B cell (primary cell): ENCODE results near the gene NRAP. TPM values are rescaled to one million over a fixed set of nuclear protein-coding genes. Genes with fewer than 3 reads are reported as not detected.

Experiments
- ATAC-seq: fragments of 200-7000 bp; cut with Tn5 transposase; one replicate; pipeline ENCODE4 v1.10.0; 2021; ENCODE audit warnings: low read depth, mild to moderate bottlenecking, moderate number of reproducible peaks, moderate library complexity
- CTCF ChIA-PET: fragments of 350-600 bp; sonication (Branson Sonifier 250); formaldehyde crosslinking; loops from one replicate; lab custom pipeline; 2021; ENCODE audit warnings: antibody characterized with exemption, inconsistent platforms; lab: Charles Lee
- POLR2A ChIA-PET: fragments of 350-600 bp; sonication (Branson Sonifier 250); formaldehyde crosslinking; loops from one replicate; lab custom pipeline; 2021; ENCODE audit warnings: antibody characterized with exemption; lab: Charles Lee
- DNase-seq: peaks from one replicate; pipeline ENCODE4 v3.0.0; 2013
- H2AFZ ChIP-seq: 2 replicates; pipeline ENCODE4 v1.6.1; 2012; ENCODE audit warnings: mild to moderate bottlenecking, low read depth, low read length; ENCODE audit not compliant: insufficient read depth, poor library complexity, severe bottlenecking
- H3K27ac ChIP-seq, 2 donors: 1 replicate in 1 of 2; 2 replicates in 1 of 2; pipeline ENCODE4 v1.5.1; 2012 to 2013; ENCODE audit warnings: low read length in 2 of 2, mild to moderate bottlenecking in 2 of 2, moderate library complexity in 1 of 2
- H3K27me3 ChIP-seq, 4 experiments: fragments of 200-600 bp in 1 of 4; sonication (generic) in 1 of 4; replicated peaks in 1 of 4; 1 replicate in 2 of 4; 2 replicates in 2 of 4; pipeline versions ENCODE4 v1.6.1 to v1.7.0; 2013 to 2016; ENCODE audit warnings: low read length in 3 of 4, mild to moderate bottlenecking in 2 of 4, mixed read lengths in 1 of 4, moderate library complexity in 1 of 4; ENCODE audit not compliant: insufficient read depth in 4 of 4, control insufficient read depth in 3 of 4; ENCODE audit errors: control extremely low read depth in 1 of 4
- H3K36me3 ChIP-seq, 2 experiments: replicated peaks in 1 of 2; 1 replicate in 1 of 2; 2 replicates in 1 of 2; pipeline versions ENCODE4 v1.6.1 to v1.7.1; 2013; ENCODE audit warnings: low read length in 1 of 2; ENCODE audit not compliant: insufficient read depth in 2 of 2, control insufficient read depth in 1 of 2; ENCODE audit errors: control extremely low read depth in 1 of 2, extremely low read depth in 1 of 2
- H3K4me1 ChIP-seq, 2 donors: fragments of 200-600 bp in 1 of 2; sonication (generic) in 1 of 2; 1 replicate in 1 of 2; 2 replicates in 1 of 2; pipeline versions ENCODE4 v1.5.1 to v1.6.1; 2013 to 2017; ENCODE audit warnings: low read length in 2 of 2; ENCODE audit not compliant: control insufficient read depth in 2 of 2, insufficient read depth in 2 of 2
- H3K4me2 ChIP-seq: replicated peaks from 2 replicates; pipeline ENCODE3; 2012; ENCODE audit warnings: mild to moderate bottlenecking, low read depth, low read length; ENCODE audit not compliant: poor library complexity, severe bottlenecking
- H3K4me3 ChIP-seq, 5 experiments: fragments of 200-600 bp in 1 of 5; sonication (generic) in 1 of 5; 1 replicate in 3 of 5; 2 replicates in 2 of 5; pipeline versions ENCODE4 v1.5.1 to v1.7.0; 2011 to 2016; ENCODE audit warnings: low read length in 4 of 5, mild to moderate bottlenecking in 4 of 5, low read depth in 2 of 5, control low read depth in 1 of 5, moderate library complexity in 1 of 5; ENCODE audit not compliant: insufficient read depth in 1 of 5; ENCODE audit errors: control extremely low read depth in 1 of 5, extremely low read depth in 1 of 5
- H3K79me2 ChIP-seq: fragments of 200-600 bp; sonication (generic); one replicate; pipeline ENCODE4 v1.6.0; 2016; ENCODE audit warnings: low read length; ENCODE audit not compliant: control insufficient read depth, insufficient read depth
- H3K9ac ChIP-seq: fragments of 200-600 bp; sonication (generic); 2 replicates; pipeline ENCODE4 v1.6.1; 2017; ENCODE audit warnings: mild to moderate bottlenecking, low read length, moderate library complexity
- H3K9me3 ChIP-seq, 3 donors: one replicate each; pipeline versions ENCODE4 v1.6.1 to v1.7.1; 2013; ENCODE audit warnings: low read length in 2 of 3; ENCODE audit not compliant: control insufficient read depth in 2 of 3, insufficient read depth in 1 of 3; ENCODE audit errors: control extremely low read depth in 1 of 3
- H4K20me1 ChIP-seq: 2 replicates; pipeline ENCODE4 v1.6.0; 2012; ENCODE audit warnings: mild to moderate bottlenecking, low read length; ENCODE audit not compliant: insufficient read depth, control insufficient read depth, poor library complexity, severe bottlenecking
- H3K27ac Mint-ChIP-seq: one replicate; pipeline ENCODE4 v1.8.0; 2021; ENCODE audit warnings: mixed read lengths
- H3K27me3 Mint-ChIP-seq: one replicate; pipeline ENCODE4 v1.8.0; 2021; ENCODE audit warnings: mixed read lengths
- H3K4me1 Mint-ChIP-seq: one replicate; pipeline ENCODE4 v1.8.0; 2021; ENCODE audit warnings: mixed read lengths
- H3K4me3 Mint-ChIP-seq: one replicate; pipeline ENCODE4 v1.8.0; 2021; ENCODE audit warnings: mixed read lengths
- H3K9me3 Mint-ChIP-seq: one replicate; pipeline ENCODE4 v1.8.0; 2022; ENCODE audit warnings: mixed read lengths; ENCODE audit not compliant: insufficient read depth
- CTCF ChIP-seq: fragments of 200-600 bp; IDR thresholded peaks from one replicate; pipeline ENCODE4 v1.8.0; 2022; ENCODE audit warnings: antibody characterized with exemption, mild to moderate bottlenecking
- EZH2 ChIP-seq: IDR thresholded peaks from 2 replicates; pipeline ENCODE4 v1.6.1; 2012; ENCODE audit warnings: borderline replicate concordance, low read depth, mild to moderate bottlenecking, moderate library complexity, low read length; ENCODE audit not compliant: insufficient read depth, poor library complexity, severe bottlenecking
- WGBS: methylation state at CpG from one replicate; pipeline ENCODE4 v1.1.5; 2013; ENCODE audit warnings: missing lambda C conversion rate; ENCODE audit not compliant: insufficient coverage; 5-methylcytosine and 5-hydroxymethylcytosine counted together
- intact Hi-C: fragments of 100-400 bp; cut with micrococcal nuclease; formaldehyde crosslinking; loops from one replicate; pipeline ENCODE4 v1.10.0; 2022
- polyA plus RNA-seq: library from polyadenylated mRNA; depleted of rRNA; stranded (reverse); fragments of >200 nt; gene quantifications from 2 replicates; pipeline ENCODE4 v1.2.3, GENCODE V29; 2012
- total RNA-seq, 2 donors: library from RNA; stranded (reverse); fragments of 120-200 nt in 1 of 2; gene quantifications; 1 replicate in 1 of 2; 2 replicates in 1 of 2; pipeline versions ENCODE4 v1.2.3 to v1.2.4, GENCODE V29; 2013 to 2022

The NRAP gene
- total and polyA plus RNA-seq, 2 donors (not counting 1 experiment from before 2014, with no cell fraction given): not detected

- H3K4me1 ChIP-seq: no peaks in the 10 kb centered on the region
- H3K27ac ChIP-seq: no peak overlapping the region
- no peak overlapping the region for H3K9ac ChIP-seq
- peaks cover 13 to 24% of the 10 kb centered on the region in 2 experiments for H3K36me3 ChIP-seq
- DNase-seq: no peak
- no peak overlapping the region for H3K4me2 ChIP-seq
- Mint-ChIP-seq H3K27ac (no peak overlapping the region), H3K4me1 (peaks cover 16% of the 10 kb centered on the region), H3K27me3 (no peaks in the 10 kb centered on the region), H3K9me3 (peaks cover 20% of the 10 kb centered on the region), H3K4me3 (no peak overlapping the region)
- H3K79me2 ChIP-seq: peaks cover 86% of the 10 kb centered on the region
- CTCF ChIA-PET: interaction anchor here (1.5 kb wide), 1 partner anchor 12 kb away, joined by 3 read pairs; no protein-coding TSS in a partner anchor
- H3K4me3 ChIP-seq: no peak overlapping the region
- peaks cover 13 to 44% (median 31%) of the 10 kb centered on the region in 3 donors for H3K9me3 ChIP-seq
- no peak for TF ChIP-seq CTCF
- TF ChIP-seq EZH2: no peak
- peaks cover 51% of the 10 kb centered on the region for H4K20me1 ChIP-seq
- H2AFZ ChIP-seq: no peak overlapping the region
- H3K27me3 ChIP-seq: no peaks in the 10 kb centered on the region
- ATAC-seq: no peak
- POLR2A ChIA-PET: interaction anchor here (0.8 kb wide), 1 partner anchor 12 kb away, joined by 3 read pairs; no protein-coding TSS in a partner anchor
- 75% methylated on average over 2 of the region's 2 CpGs for WGBS
- intact Hi-C loops: no loop called here
Measured at GRCh38 chr10:113691381-113691780, 27.5 kb upstream of the NRAP start.

- DNase-seq (no peak), ATAC-seq (no peak)
- intact Hi-C loops: no loop called here
- no CpG with 5 or more reads among the region's 3 CpGs for WGBS
- Mint-ChIP-seq H3K27me3 (no peaks in the 10 kb centered on the region), H3K9me3 (peaks cover 21% of the 10 kb centered on the region), H3K4me3 (no peak overlapping the region), H3K27ac (no peak overlapping the region), H3K4me1 (peaks cover 21% of the 10 kb centered on the region)
- peaks cover 13 to 50% (median 31%) of the 10 kb centered on the region in 3 donors for H3K9me3 ChIP-seq
- peaks cover 13 to 24% of the 10 kb centered on the region in 2 experiments for H3K36me3 ChIP-seq
- H4K20me1 ChIP-seq: peaks cover 44% of the 10 kb centered on the region
- H3K79me2 ChIP-seq: peaks cover 87% of the 10 kb centered on the region
- H3K4me2 ChIP-seq: no peak overlapping the region
- H3K9ac ChIP-seq: no peak overlapping the region
- no peaks in the 10 kb centered on the region for H3K27me3 ChIP-seq
- no peak overlapping the region for H3K4me3 ChIP-seq
- TF ChIP-seq CTCF: no peak
- TF ChIP-seq EZH2: no peak
- no peak overlapping the region for H3K27ac ChIP-seq
- H2AFZ ChIP-seq: no peak overlapping the region
- CTCF ChIA-PET: interaction anchor here (1.5 kb wide), 1 partner anchor 12 kb away, joined by 3 read pairs; no protein-coding TSS in a partner anchor
- POLR2A ChIA-PET: interaction anchor here (0.8 kb wide), 1 partner anchor 12 kb away, joined by 3 read pairs; no protein-coding TSS in a partner anchor
- H3K4me1 ChIP-seq: no peaks in the 10 kb centered on the region
Measured at GRCh38 chr10:113690749-113691148, 26.9 kb upstream of the NRAP start.
